ENCODE measurements around the gene CCDC12. TPM values are rescaled to one million over a fixed set of nuclear protein-coding genes. Genes with fewer than 3 reads are reported as not detected.

The CCDC12 gene
- total RNA-seq, 1 donor from 2014 or later, result 30.9 TPM

DNA sequence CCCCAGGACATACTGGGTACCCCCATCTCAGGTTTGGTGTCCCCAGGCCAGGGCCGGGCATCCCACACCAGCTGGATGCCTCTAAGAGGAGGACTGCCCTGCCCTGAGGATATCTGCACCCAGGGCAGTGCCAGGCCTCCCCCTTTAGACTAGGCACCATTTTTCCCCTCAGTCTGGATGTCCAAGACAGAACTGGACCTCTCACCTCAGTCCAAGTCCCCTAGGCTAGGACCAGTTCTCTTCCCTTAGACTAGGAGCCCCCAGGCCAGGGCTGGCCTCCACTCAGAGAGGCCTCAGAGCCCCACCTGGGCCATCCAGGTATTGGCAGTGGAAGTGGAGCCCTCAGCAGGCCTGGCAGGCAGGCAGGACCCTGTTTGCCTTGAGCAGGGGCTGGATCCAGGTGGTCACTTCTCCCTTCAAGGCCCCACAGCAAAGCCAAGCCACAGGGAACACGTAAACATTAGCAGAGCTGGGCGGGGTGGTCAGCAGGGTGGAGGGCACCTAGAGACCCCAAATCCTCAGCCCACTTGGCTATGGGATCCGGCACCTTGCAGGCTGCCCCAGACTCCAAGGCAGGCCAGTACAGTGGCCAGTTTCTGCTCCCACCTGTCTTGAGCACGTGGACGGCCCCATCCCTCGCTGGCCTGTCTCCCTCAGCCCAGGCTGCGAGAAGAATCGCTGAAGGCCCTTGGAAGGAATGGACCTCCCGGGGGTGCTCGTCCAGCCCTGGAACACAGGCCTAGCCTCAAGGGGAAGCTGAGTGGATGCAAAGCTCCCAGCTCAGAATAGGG is 70.7 kb downstream of the CCDC12 start:
- DNase-seq, result no peak

DNA sequence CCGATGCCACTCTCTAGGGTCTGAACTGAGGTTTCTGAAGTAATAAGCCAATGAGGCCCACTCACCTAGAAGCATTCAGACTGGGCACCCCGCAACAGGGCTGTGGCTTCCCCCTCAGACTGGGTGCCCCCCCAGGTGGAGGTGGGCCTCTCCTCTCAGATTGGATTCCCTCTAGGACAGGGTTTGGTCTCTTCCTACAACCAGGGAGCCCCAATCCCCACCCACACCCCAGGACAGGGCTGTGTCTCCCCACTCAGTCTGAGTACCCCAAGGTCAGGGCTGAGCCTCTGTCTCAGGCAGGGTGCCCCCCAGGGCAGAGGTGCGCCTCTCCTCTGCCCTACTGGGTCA is 71.4 kb downstream of the CCDC12 start:
- DNase-seq, result no peak

GRCh38 chr3:46904303-46905212 is 72.0 kb downstream of the CCDC12 start:
- no peak for DNase-seq

DNA sequence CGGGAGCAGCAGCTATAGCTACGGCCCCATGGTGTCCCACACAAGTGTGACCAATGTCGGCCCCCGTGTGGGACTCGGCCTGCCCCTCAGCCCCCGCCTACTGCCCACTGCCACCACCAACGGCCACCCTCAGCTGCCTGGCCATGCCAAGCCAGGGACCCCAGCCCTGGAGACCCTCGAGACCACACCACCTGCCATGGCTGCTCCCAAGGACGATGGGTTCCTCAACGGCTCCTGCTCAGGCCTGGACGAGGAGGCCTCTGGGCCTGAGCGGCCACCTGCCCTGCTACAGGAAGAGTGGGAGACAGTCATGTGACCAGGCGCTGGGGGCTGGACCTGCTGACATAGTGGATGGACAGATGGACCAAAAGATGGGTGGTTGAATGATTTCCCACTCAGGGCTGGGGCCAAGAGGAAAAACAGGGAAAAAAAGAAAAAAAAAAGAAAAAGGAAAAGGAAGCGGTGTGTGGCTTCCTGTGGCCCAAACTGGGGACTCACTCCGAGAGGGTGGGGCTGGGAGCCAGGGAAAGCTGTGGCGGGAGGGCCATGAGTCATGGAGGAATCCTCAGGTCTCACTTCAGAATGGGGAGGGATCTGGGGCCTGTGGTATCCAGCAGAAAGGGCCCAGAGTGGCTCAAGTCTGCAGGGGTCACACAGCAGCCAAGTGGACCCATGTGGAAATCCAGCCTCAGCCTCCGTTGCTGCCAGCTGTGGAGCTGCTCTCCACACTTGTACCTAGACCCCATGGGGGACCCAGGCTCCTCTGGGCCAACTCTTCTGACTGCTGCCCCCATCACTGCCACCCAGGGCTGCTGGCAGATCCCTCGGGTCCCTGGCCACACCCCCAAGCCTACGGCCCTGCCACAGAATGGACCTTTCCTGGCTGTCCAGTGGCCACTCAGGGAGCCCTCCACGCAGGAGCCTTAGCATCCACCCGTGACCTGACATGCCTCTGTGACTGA is 72.9 kb downstream of the CCDC12 start:
- DNase-seq, result no peak

GRCh38 chr3:46902188-46902631 is 74.3 kb downstream of the CCDC12 start:
- DNase-seq, result no peak

DNA sequence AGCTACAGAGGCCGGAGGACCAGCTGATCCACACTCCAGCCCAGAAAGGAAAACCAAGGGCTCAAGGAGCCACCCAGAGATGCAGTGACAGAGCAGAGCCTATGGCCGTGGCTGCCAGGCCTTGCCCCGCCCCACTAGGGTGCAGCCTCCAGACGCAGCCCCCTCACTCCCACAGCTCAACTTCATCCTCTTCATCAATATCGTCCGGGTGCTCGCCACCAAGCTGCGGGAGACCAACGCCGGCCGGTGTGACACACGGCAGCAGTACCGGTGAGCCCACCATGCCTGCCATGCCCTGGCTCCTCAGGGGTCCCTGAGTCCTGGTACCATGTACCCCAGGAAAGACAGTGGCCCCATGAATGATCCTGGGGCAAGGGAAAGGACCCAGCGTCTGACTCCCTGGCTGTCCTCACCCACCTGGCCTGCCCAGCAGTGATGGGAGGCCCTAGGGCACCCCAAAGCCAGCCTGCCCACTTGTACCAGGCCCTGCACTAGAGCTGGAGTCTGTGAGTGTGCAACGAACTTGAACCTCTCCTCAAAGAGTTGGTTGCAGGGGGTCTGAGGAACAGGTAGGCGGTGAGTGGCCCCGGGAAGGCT is 74.9 kb downstream of the CCDC12 start:
- DNase-seq, result no peak

DNA sequence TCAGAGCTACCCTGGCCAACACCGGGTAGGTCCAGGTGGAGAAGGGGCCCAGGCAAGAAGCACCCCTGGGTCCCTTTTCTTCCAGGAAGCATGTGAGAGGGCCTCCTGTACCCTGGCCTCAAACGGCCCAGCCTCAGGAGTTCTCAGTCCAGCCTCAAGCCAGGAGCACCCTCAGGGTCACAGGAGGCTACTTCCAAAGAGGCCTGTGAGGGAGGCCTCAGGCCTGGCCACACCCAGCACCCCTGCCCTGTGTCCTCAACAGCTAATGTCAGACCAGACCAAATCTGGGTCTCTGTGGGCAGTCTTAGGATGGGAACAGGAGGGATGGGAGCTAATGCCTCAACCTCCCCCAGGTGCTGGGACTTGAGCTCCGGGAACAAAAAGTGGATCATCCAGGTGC is 75.5 kb downstream of the CCDC12 start:
- DNase-seq, result no peak

- no peak for DNase-seq
Measured at GRCh38 chr3:46900356-46900755, 76.2 kb downstream of the CCDC12 start.

GRCh38 chr3:46900007-46900292 is 76.6 kb downstream of the CCDC12 start:
- no peak for DNase-seq

DNA sequence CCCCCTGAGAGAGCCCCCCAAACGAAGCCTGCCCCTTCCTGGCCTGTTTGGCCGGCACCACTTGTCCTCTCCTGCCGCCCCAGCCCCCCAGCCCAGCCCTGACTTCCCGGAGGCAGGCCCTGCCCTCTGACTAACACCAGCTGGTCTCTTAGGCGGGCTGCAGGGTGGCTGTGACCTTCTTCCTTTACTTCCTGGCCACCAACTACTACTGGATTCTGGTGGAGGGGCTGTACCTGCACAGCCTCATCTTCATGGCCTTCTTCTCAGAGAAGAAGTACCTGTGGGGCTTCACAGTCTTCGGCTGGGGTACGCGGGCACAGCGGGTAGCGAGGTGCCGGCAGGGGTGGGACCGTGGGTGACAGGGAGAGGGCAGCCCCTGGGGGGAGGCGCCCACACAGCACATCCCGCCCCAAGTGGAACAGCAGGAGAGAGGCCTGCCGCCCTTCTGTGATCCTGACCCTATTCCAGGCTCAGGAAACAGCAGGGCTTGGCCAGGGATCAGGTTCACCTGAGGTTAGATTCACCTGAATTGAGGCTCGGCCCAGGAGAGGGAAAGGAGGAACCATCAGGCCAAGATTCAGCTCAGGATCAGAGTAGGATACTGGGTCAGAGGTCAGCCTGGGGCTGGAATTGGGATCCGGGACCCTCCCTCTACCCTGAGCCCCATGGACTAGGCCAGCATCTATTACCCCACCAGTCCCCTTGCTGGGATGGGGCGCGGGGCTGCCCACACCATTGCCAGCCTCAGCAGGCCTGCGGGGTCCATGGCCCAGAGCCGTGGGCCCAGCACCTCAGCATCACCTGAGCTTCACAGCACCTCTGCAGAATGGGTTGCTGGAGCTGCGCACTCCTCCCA is 77.2 kb downstream of the CCDC12 start:
- DNase-seq, result no peak

DNA sequence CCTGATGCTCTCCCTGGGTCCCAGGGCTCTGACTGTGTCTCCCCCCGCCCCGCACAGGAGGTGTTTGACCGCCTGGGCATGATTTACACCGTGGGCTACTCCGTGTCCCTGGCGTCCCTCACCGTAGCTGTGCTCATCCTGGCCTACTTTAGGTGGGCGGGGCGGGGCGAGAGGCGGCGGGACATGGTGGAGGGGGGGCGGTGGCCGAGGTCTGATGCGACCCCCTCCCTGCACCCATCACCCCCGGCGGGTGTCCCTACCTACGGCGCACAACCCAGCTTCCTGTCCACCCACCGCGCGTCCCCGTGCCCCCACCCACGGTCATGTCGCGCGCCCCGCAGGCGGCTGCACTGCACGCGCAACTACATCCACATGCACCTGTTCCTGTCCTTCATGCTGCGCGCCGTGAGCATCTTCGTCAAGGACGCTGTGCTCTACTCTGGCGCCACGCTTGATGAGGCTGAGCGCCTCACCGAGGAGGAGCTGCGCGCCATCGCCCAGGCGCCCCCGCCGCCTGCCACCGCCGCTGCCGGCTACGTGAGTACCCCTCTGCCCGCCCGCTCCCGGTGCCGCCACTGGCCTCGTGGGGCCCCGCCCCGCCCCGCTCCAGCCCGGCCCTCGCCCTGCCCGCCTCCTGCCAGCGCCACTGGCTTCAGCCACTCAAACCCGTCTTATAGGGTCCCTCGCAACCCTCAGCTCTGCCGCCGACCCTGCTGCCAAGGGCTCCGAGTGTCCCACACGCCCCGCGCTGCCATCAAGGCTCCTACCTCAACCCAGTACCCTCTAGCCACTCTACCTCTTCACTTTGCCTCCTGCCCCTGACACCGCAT is 78.0 kb downstream of the CCDC12 start:
- no peak for DNase-seq

DNA sequence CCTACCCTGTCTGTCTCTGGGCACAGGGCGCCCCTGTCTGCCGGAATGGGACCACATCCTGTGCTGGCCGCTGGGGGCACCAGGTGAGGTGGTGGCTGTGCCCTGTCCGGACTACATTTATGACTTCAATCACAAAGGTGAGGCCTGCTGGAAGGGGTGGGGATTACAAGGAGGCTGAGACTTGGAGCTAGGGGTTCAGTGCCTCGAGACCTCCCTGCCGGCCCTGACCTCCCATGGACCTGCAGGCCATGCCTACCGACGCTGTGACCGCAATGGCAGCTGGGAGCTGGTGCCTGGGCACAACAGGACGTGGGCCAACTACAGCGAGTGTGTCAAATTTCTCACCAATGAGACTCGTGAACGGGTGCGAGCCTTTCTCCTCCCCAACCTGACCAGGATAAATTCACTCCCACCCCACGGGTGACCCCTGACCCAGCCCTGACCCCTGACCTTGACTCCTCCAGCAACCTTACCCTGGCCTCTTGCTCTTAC is 78.7 kb downstream of the CCDC12 start:
- no peak for DNase-seq

DNA sequence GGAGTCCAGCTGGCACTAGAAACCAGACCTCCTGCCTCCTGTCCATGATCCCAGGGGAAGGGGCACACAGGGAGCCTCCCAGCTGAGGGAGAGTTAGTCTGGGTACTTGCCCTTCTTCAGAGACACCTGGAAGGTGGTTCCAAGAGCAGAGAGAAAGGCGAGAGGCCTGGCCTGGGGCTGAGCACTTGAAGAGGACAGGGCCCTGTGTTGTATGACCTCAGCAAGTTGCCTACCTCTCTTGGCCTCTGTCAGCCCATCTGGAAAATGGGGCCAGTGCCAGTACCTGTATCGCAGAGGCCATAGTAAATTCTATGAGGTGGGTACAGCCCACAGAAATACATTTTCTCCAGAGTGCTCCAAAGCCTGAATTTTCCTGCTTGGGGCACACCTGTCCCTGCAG is 79.5 kb downstream of the CCDC12 start:
- no peak for DNase-seq

DNA sequence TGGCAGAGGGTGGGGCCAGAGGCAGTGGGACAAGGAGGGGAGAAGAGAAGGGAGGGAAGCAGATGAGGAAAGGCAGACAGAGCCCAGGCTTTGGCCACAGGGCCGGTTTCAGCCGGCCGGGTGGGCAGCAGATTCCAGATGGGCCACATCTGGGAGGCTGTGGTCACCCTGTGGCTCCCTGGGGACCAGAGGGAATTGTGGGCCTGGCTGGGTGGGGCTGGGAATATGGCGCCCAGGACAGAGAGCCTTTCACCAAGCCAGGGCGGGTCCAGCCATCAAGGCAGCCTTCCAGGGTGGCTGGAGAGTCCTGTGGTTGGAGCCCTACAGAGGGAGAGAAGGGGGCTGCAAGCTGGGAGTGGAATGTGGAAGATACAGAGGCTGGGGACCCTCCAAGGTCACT is 80.2 kb downstream of the CCDC12 start:
- DNase-seq, result no peak

- DNase-seq, result no peak
Measured at GRCh38 chr3:46895761-46896160, 80.8 kb downstream of the CCDC12 start.

DNA sequence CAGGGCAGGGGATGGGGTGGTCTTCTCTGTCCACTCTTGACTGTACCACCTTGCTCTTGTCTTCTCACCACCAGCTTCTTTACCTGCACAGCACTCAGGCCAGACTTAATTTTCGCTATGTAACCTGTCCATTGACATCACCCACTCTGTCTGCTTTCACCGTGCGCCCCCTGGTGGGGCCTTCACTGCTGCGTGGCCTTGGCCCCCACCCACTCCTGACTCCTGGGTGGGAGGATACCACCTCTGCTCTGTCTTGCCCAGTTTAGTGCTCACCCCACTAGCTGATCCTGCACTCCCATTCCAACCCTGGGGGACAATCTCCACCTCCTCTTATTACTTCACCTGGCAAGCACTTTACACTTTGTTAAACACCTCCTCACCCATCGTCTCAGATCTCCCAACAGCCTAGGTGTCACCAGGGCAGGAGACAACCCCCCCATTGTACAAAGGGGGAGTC is 81.3 kb downstream of the CCDC12 start:
- DNase-seq, result peak; percentile 23

- no peak for DNase-seq
Measured at GRCh38 chr3:46894256-46894655, 82.3 kb downstream of the CCDC12 start.

GRCh38 chr3:46893763-46894162 is 82.8 kb downstream of the CCDC12 start:
- no peak for DNase-seq

DNA sequence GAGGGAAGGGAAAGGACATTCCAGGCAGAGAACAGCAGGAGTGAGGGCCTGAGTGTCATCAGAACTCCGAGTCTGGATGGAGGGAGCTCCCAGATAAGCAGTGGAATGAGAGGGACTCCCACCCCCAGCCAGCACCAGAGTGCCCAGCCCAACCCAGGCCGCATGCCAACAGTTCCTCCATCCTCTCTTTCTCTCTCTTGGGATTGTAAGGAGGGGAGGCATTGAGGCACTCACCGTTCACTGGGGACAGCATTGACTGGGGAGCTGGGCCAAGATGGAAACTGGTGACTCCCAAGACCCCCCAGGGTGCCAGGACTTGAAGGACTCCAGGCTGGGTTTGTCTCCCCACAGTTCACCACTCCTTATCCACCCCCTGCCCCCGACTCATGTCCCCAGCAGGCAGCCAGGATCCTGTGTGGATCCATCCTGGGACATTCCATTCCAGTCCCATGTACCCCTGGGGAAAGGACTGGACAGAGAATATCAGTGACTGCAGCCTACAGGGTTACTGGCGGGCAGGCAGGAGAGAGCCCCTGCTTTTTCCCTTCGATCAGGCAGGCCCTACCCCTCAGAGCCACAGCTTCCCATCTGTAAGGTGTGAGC is 83.3 kb downstream of the CCDC12 start:
- DNase-seq, result no peak
